ENCODE data around the gene KIF13A. TPM values are rescaled to one million over a fixed set of nuclear protein-coding genes. Genes with fewer than 3 reads are reported as not detected.

KIF13A gene
- total and polyA plus RNA-seq, 9 of the 15 experiments (the other 6 are each of a cell fraction or from before 2014, with no cell fraction given), result 3.6 to 44.3 (median 29.7) TPM

- TF ChIP-seq SNIP1 (IDR thresholded peaks at IDR 0.05; ENCODE audit: low read depth), result no peak
- no peak for TF ChIP-seq ZZZ3 (IDR thresholded peaks at IDR 0.05)
- no peak for TF ChIP-seq E2F6 (IDR thresholded peaks at IDR 0.05; ENCODE audit: borderline replicate concordance in 1 of 2, extremely low read depth in 1 of 2, insufficient read depth in 1 of 2, insufficient read length in 1 of 2, low read depth in 1 of 2, low read length in 1 of 2, poor library complexity in 1 of 2, severe bottlenecking in 1 of 2)
- no peak for TF ChIP-seq MAZ (CRISPR knock-in tag; conservative IDR thresholded peaks at IDR 0.05 in 1 of 2, IDR thresholded peaks at IDR 0.05 in 1 of 2)
- TF ChIP-seq ZNF174 (CRISPR knock-in tag; IDR thresholded peaks at IDR 0.05), result no peak
- TF ChIP-seq ZNF280B (CRISPR knock-in tag; IDR thresholded peaks at IDR 0.05), result no peak
- no peak for TF ChIP-seq BDP1 (IDR thresholded peaks at IDR 0.05; ENCODE audit: insufficient read depth, insufficient read length)
- TF ChIP-seq RCOR1 (IDR thresholded peaks at IDR 0.05; ENCODE audit: borderline replicate concordance in 1 of 2, low read depth in 2 of 2, low read length in 2 of 2), result no peak
- TF ChIP-seq ZNF24 (IDR thresholded peaks at IDR 0.05), result no peak
- no peak for TF ChIP-seq ZNF12 (CRISPR knock-in tag; IDR thresholded peaks at IDR 0.05)
- no peak for TF ChIP-seq ZNF740 (CRISPR knock-in tag; IDR thresholded peaks at IDR 0.05)
- no peak for TF ChIP-seq ZNF740 (tag; IDR thresholded peaks at IDR 0.05)
- 0 out of 2 replicates have a peak, but pooled peaks have one; percentile 40 for TF ChIP-seq TEAD4 (IDR thresholded peaks at IDR 0.05; ENCODE audit: low read length)
- TF ChIP-seq TEAD4 (CRISPR knock-in tag; IDR thresholded peaks at IDR 0.05; ENCODE audit: borderline replicate concordance), result no peak
- no peak for TF ChIP-seq FOXK2 (conservative IDR thresholded peaks at IDR 0.05 in 1 of 2, IDR thresholded peaks at IDR 0.05 in 1 of 2; ENCODE audit: low read depth in 2 of 2)
- TF ChIP-seq ZBTB34 (CRISPR knock-in tag; IDR thresholded peaks at IDR 0.05), result no peak
- no peak for TF ChIP-seq CREBBP (IDR thresholded peaks at IDR 0.05; ENCODE audit: low read depth, low read length)
- TF ChIP-seq MXI1 (IDR thresholded peaks at IDR 0.05; ENCODE audit: low read depth, low read length), result no peak
- TF ChIP-seq ZNF408 (CRISPR knock-in tag; IDR thresholded peaks at IDR 0.05; ENCODE audit: low read depth), result no peak
- no peak for TF ChIP-seq ZNF583 (CRISPR knock-in tag; IDR thresholded peaks at IDR 0.05)
- TF ChIP-seq MIER1 (IDR thresholded peaks at IDR 0.05; ENCODE audit: low read depth), result no peak
- no peak for TF ChIP-seq ETS2 (tag; IDR thresholded peaks at IDR 0.05; ENCODE audit: borderline replicate concordance, poor library complexity, severe bottlenecking)
- no peak for TF ChIP-seq ZNF384 (IDR thresholded peaks at IDR 0.05; ENCODE audit: low read depth, low read length)
Observed at GRCh38 chr6:17729223-17730077, 258.0 kb downstream of the KIF13A start (continued).
